Measurements from ENCODE around the gene ETS1.

The ETS1 gene

DNA sequence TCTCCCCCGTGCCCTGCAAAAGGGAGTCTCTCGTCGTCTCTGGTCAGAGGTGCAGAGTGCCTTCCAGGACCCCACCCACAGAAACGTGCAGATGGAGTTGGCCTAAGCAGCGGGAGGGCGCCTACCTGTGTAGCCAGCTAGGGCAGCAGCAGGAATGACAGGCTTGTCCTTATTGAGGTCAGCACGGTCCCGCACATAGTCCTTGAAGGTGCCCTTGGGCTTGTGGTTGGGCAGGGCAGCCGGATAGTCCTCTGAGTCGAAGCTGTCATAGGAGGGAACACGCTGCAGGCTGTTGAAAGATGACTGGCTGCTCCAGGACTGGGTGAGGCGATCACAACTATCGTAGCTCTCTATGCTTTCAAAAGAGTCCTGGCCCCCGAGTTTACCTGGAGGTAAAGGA, 107.3 kb downstream of the ETS1 start:
- no peak for DNase-seq (ENCODE audit: low spot score)

- no peak for DNase-seq (ENCODE audit: low spot score)
Measured at GRCh38 chr11:128479144-128479543, 108.2 kb downstream of the ETS1 start.

DNA sequence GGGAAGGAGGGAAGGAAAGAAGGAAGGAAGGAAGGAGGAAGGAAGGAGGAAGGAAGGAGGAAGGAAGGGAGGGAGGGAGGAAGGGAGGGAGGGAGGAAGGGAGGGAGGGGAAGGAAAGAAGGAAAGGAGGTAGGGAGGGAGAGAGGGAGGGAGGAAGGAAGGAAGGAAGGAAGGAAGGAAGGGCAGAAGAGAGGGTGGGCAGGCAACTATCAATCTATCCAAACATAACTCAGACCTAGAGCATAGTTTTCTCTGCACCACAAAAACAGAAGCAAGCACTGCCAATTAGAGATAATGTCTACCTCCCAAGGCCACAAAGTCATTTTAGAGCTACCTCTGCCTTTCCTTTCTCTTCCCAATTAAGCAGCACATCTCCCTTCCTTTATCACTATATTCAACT, 109.1 kb downstream of the ETS1 start:
- no peak for DNase-seq (ENCODE audit: low spot score)

DNA sequence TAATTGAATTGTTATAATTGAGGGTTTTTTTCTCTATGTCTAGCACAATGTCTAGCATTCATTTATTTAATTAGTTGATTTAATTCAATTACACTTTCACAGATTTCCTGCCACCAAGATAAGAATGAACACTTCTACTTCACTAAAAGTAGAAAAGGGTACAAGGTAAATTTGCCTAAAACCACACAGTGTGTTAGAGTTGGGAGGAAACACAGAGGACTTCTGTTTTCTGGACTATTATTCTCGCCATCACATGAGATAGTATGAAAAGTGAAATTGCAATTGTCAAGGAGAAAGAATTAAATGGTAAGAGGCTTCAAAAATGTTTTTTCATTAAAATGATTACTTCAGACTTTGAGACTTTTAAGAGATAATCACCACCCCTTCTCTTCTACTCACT, 109.5 kb downstream of the ETS1 start:
- DNase-seq (ENCODE audit: low spot score): no peak

DNA sequence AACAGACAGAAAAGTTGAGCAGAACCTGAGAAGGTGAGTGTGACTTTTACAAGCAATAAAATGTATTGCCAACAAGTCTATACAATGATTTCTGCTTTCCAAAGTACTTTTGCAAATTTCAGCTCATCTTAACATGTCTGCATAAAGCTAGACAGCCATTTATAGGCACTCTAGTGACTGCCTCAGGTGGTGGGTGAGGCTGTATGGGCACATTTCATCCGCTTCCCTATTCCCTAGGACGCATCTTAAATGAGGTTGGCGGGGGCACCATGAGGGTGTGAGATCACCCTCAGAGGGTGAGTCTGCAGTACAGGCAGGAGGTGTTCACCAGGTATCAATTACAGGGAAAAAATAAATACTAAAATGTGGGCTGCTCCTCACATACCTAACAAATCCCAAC, 110.1 kb downstream of the ETS1 start:
- DNase-seq (ENCODE audit: low spot score): no peak

DNA sequence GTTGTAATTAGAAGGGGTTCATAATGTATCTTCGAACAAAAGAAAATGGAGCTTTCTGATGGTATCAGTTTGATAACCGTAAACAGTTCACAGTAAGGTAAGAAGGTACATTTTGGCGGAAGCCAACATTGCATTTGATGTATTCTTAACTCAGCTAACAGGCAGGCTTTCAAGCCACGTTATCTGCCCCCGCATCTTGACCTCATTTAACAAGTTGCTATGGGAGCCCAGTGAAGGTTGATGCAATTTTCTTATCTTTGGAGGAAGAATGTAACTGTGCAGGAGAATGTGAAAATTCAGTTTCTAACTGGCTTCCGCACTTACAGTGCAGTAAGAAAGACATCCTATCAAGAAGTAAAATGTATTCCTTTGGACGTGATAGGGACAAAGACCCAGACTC, 110.6 kb downstream of the ETS1 start:
- no peak for DNase-seq (ENCODE audit: low spot score)

GRCh38 chr11:128476049-128476448, 111.3 kb downstream of the ETS1 start:
- no peak for DNase-seq (ENCODE audit: low spot score)

- no peak for DNase-seq (ENCODE audit: low spot score)
Measured at GRCh38 chr11:128474036-128474874, 113.1 kb downstream of the ETS1 start.

DNA sequence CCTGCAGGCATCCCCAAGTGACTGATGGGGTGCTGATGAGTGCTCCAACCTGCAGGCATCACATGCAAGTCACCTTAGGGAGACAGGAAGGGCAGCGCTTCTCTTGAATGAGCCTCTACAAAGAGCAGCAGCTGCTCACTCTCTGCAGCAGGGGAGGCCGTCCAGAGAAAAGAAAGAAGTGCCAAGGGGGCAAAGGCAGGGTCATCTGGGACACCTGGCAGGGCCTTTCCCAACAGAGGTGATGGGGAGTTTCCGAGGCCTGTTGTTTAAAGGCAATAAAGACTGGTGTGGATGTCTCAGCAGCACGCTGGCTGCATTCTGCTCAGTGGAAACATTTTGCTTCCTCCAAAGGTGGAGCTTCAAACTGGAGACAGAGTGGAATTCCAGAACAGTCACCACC, 113.7 kb downstream of the ETS1 start:
- DNase-seq (ENCODE audit: low spot score): no peak

GRCh38 chr11:128472128-128473089, 114.9 kb downstream of the ETS1 start:
- no peak for DNase-seq (ENCODE audit: low spot score)

- no peak for DNase-seq (ENCODE audit: low spot score)
Measured at GRCh38 chr11:128471138-128471661, 116.2 kb downstream of the ETS1 start.

- DNase-seq (ENCODE audit: low spot score): no peak
Measured at GRCh38 chr11:128470081-128470480, 117.3 kb downstream of the ETS1 start.

DNA sequence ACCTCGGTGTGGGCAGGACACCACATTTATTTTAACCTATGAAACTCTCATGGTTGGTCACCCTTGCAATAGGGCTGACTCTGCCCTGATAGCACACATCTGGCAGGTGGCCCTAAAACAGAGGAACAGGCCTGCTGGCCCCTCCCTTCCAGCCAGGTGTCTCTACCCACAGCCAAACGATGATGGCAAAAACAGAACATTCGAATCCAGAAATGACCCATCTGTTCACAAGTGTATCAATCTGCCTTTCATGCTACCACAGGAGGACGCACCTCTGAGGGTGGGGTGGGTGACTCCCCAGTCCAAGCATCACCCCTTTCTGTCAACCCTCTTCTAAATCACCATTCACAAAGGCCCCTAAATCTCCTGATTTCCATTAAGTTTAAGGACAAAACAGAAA, 118.1 kb downstream of the ETS1 start:
- DNase-seq (ENCODE audit: low spot score): no peak

DNA sequence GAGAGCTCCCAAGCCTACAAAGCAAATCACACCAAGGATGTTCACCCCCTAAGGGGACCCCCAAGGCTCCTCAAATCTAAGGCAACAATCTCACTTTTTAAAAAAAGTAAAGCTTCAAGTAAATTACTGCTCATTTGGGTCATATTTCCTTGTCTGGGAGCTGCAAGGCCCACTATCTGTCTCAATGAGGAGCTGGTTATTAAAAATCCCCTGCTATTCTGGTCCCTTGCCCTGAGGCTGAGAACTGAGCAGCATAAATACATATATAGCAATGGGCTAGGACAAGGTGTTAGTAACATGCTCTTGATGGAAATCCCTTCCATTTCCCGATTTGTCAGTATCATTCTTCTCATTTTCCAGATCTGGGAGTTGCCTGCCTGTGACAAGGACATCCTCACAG, 119.2 kb downstream of the ETS1 start:
- no peak for DNase-seq (ENCODE audit: low spot score)

DNA sequence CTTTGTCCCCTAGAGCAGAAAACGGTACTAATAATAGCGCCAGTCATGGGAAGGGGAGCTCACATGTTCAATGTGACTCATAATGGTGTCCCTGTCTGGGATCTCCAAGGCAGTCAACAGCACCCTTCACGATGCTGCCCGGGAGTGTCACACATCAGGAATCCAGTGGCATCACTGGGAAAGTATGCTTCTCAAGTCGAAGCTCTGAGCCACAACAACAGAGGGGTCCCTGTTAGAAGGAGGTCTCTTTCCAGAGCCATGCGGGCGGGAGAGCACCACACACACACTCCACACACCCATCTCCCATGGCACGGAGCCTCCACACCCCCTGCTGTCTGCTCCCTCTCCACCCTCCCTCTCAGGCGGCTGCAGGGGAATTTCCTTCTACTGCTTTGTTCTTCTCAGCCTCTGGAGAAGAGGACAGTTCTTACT, 119.7 kb downstream of the ETS1 start:
- no peak for DNase-seq (ENCODE audit: low spot score)

DNA sequence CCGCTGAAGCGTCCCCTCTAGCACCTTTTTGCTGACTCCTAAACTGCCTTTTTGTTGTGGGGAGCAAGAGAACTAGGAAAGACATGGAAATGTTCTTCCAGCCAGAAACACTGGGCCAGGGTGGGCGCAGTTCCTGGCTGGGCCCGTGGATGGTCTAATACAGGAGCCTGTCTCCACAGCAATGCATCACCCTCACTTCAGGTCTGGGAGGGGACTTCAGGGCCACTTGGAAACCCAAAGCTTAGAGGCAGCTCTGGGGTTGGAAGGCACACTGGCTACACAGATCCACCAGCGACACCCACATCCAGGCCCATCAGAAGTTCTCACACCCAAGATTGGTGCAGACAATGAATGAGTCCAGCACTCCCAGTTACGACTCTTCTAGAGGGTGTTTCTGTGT, 120.3 kb downstream of the ETS1 start:
- DNase-seq (ENCODE audit: low spot score): no peak

- DNase-seq (ENCODE audit: low spot score): no peak
Measured at GRCh38 chr11:128465946-128466705, 121.2 kb downstream of the ETS1 start.

DNA sequence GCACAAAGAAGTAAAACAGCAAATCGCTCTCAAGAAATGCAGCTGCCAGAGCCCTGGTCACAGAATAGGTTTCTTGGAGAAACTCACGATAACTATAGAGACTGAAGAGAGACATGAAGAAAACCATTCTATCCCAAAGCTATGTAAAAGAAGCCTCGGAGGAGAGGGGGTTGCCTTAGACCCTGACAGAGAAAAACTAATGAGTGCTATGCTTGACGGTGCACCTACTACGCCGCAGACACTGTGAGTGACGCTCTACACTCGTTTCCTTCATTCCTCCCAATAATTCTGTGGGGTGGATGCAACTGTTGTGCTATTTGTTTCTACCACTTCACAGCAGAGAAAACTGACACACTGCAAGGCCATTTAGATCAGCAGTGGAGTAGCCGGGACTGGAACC, 121.8 kb downstream of the ETS1 start:
- DNase-seq (ENCODE audit: low spot score): no peak

GRCh38 chr11:128464878-128465450, 122.4 kb downstream of the ETS1 start:
- no peak for DNase-seq (ENCODE audit: low spot score)

GRCh38 chr11:128463979-128464378, 123.4 kb downstream of the ETS1 start:
- DNase-seq (ENCODE audit: low spot score): no peak

- DNase-seq (ENCODE audit: low spot score): no peak
Measured at GRCh38 chr11:128463371-128463829, 124.0 kb downstream of the ETS1 start.

GRCh38 chr11:128462922-128463321, 124.4 kb downstream of the ETS1 start:
- no peak for DNase-seq (ENCODE audit: low spot score)
